ENCODE data around the gene AACS.

Gene AACS

GRCh38 chr12:125187148-125187745, 122.0 kb downstream of the AACS start:
- no peak for DNase-seq

DNA sequence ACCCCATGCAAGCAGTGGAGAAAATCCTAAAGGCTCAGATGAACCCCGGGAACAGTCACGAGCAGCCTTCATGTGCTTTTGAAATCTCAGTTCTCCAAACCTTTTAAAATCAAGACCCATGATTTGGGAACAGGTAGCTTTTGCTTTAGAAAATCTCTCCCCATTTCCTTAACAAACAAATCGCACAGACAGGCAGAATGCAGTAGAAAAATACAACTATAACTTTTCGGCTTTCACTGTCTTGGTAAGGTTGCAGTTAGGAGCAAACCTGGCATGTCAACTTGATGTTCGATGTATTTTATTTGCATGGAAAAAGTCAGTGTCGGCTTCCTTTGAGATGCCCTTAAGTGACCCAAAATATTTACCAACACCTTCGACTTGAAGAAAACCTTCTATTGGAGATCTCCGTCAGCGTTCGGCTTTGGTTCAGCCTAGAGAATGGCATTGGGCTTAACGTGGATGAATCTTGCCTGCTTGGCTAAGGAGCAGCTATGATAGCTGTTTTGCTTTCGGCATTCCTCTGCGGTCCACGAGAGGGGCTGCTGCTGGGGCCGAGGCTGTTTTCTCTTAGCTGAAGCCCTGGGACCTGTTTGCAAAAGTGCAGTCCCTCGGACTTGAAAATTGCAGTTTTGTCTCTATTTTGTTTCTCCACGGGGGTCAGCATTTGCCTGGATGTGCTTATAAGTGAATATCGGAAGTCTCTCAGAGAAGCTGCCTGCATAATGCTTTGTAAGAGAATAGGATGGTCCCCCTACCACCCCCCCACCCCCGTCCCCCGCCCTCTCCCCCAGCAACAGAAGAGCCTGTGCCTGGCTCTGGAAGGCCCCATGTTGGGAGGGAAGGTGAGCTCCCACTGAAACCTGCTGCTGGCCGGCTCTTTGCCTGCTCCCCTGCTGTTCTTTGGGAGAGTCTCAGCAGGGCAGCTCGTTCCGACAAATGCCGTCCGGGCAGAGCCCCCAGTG, 122.8 kb downstream of the AACS start:
- DNase-seq, result no peak

DNA sequence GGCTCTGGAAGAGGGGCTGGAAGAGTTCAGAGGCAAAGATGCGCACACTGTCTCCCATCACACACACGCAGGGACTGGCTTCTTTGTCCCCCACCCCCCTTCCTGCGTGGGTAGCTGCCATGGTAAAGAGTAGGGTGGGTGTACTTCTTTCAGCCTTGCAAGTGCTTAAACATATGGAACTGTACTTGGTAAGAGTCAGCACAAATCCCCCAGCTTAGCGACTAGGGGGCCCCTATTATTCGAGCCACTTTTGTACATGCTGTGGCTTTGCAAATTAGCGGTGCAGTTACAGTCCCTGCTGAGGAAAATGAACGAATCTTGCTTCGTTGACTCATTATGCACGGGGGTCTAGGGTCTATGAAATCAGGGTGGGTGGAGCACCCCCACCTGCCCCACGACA, 123.8 kb downstream of the AACS start:
- DNase-seq, result no peak

GRCh38 chr12:125189502-125189901, 124.3 kb downstream of the AACS start:
- no peak for DNase-seq

GRCh38 chr12:125191361-125192087, 126.3 kb downstream of the AACS start:
- DNase-seq, result no peak

GRCh38 chr12:125192690-125193221, 127.5 kb downstream of the AACS start:
- no peak for DNase-seq
